ENCODE measurements around the gene CD4. TPM values are rescaled to one million over a fixed set of nuclear protein-coding genes. Genes with fewer than 3 reads are reported as not detected.
A peak's percentile ranks its signal among the peaks of the same experiment; 100 is the strongest.
"Not testable (repeated sequence)": the region's sequence is repeated elsewhere in the genome, so short reads cannot be mapped to it uniquely, and the experiment has no call there.

The CD4 gene
- polyA plus RNA-seq, 1 of the 3 experiments (the other 2 are of a cell fraction): 0.02 TPM

DNA sequence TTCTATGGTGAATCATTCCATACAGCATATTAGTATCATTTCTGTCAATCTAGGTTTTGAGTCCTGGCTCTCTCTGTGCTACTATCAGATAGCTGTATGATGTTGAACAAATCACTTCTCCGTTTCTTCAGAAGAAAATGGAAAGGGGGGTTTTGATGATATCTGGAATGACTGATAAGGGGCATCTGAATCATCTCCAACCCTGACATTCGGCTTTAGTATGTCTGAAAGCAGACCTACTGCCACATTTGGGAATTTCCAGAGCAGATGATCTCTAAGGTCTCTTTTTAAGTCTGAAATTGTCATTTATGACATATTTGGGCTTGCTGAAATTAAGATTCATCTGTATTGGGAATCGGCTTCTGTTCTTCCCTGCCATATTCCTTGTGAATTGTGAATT, 46.5 kb upstream of the CD4 start:
- Histone ChIP-seq H3K27me3 (ENCODE audit: insufficient read depth) (no peaks in the 10 kb centered on the region), H3K4me3 (ENCODE audit: low read depth in 2 of 2, low read length in 1 of 2) (no peak overlapping the region), H3K9me3 (no peaks in the 10 kb centered on the region), H3K4me2 (no peak overlapping the region), H3K9ac (no peak overlapping the region), H2AFZ (ENCODE audit: low read depth) (no peak overlapping the region), H4K20me1 (ENCODE audit: insufficient read depth) (no peaks in the 10 kb centered on the region), H3K79me2 (ENCODE audit: insufficient read depth) (no peaks in the 10 kb centered on the region), H3K36me3 (replicated peaks in 1 of 2; ENCODE audit: control insufficient read depth in 1 of 2, insufficient read depth in 2 of 2, low read length in 1 of 2) (peaks cover 9 to 14% of the 10 kb centered on the region in 2 experiments), H3F3A (replicated peaks; ENCODE audit: insufficient read depth) (peaks cover 12% of the 10 kb centered on the region), H3K9me2 (no peaks in the 10 kb centered on the region), H3K27ac (ENCODE audit: low read depth in 2 of 2, low read length in 1 of 2) (no peak overlapping the region), H3K4me1 (ENCODE audit: control insufficient read depth in 1 of 2, insufficient read depth in 2 of 2, low read depth in 1 of 2, low read length in 1 of 2) (no peaks in the 10 kb centered on the region)
- no peak for DNase-seq
- CTCF ChIA-PET: interaction anchor here (1.5 to 6.9 kb wide), 3 partner anchors 10 to 93 kb away, joined by 6 to 53 read pairs (median 13); partner anchors contain the start of gene MLF2
- WGBS (ENCODE audit: low lambda C conversion rate): 53% methylated on average over 3 of the region's 3 CpGs
- TF ChIP-seq CHD2 (IDR thresholded peaks at IDR 0.05; ENCODE audit: low read length, partially characterized antibody): no peak
- no peak for TF ChIP-seq TEAD4 (IDR thresholded peaks at IDR 0.05; ENCODE audit: borderline replicate concordance, insufficient read depth)
- peak; percentile 17; the same call in 1 of the 2 replicates for TF ChIP-seq GATA2 (CRISPR knock-in tag; IDR thresholded peaks at IDR 0.05)
- TF ChIP-seq MXI1 (IDR thresholded peaks at IDR 0.05; ENCODE audit: low read depth, low read length): no peak
- POLR2A ChIA-PET: interaction anchor here (0.6 kb wide), 1 partner anchor 525 kb away, joined by 3 read pairs; no protein-coding TSS in a partner anchor

DNA sequence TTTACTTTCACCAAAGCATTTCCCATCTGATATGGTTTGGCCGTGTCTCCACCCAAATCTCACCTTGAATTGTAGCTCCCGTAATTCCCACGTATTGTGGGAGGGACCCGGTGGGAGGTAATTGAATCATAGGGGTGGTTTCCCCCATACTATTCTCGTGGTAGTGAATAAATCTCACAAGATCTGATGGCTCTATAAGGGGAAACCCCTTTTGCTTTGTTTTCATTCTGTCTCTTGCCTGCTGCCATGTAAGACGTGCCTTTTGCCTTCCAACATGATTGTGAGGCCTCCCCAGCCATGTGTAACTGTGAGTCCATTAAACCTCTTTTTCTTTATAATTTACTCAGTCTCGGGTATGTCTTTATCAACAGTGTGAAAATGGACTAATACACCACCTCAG, 46.0 kb upstream of the CD4 start:
- H3K4me3 ChIP-seq (ENCODE audit: low read depth in 2 of 2, low read length in 1 of 2); DNase-seq; H3K79me2 ChIP-seq (ENCODE audit: insufficient read depth); H4K20me1 ChIP-seq (ENCODE audit: insufficient read depth); H3K4me1 ChIP-seq (ENCODE audit: control insufficient read depth in 1 of 2, insufficient read depth in 2 of 2, low read depth in 1 of 2, low read length in 1 of 2); H3K9me2 ChIP-seq; H3K27ac ChIP-seq (ENCODE audit: low read depth in 2 of 2, low read length in 1 of 2); H3K9me3 ChIP-seq; H3K9ac ChIP-seq; POLR2A ChIA-PET; H3K27me3 ChIP-seq (ENCODE audit: insufficient read depth); H2AFZ ChIP-seq (ENCODE audit: low read depth); H3K4me2 ChIP-seq: not testable (repeated sequence)
- H3K36me3 ChIP-seq (replicated peaks in 1 of 2; ENCODE audit: control insufficient read depth in 1 of 2, insufficient read depth in 2 of 2, low read length in 1 of 2): peaks cover 12 to 18% of the 10 kb centered on the region in 2 experiments
- CTCF ChIA-PET: interaction anchor here (1.5 to 6.9 kb wide), 5 partner anchors 7 to 92 kb away, joined by 6 to 53 read pairs (median 7); partner anchors contain the start of gene MLF2
- 55% methylated on average over 7 of the region's 7 CpGs for WGBS (ENCODE audit: low lambda C conversion rate)
- H3F3A ChIP-seq (replicated peaks; ENCODE audit: insufficient read depth): peaks cover 16% of the 10 kb centered on the region

DNA sequence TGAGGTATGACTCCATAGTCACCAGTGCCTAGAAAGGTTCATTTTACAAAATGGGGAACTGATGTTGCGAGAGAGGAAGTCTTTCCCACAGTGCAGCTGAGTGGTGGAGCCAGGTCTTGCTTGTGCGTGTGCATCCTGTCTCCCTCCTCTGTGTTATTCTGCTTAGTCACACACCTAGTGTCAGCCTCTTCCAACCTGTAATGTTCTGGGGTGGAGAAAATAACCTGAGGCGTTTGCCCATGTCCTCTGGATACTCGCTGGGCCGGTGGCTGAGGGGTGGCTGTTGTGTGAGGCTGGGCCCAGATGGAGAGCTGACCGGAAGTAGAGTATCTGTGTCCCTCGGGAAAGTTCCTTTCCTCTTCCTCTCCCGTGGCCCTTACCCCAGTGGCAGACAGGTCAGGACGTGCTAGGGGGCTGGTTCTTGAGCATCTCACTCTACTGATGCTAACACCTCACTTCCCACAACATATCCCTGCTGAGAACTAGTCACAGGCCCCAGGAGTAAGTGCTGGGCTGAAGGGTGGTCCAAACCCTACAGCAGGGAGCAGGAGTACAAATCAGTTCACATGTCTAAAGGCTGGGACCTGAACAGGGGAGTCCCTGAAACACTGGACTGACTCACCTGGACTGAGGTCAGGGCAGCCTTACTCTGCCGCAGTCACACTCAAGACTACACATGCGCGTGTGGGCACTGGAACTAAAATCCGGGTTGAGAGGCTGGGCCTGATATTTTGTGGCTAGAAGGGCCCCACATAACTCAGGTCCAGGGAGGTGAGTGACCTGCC, 43.4 kb upstream of the CD4 start:
- H3K4me1 ChIP-seq (ENCODE audit: control insufficient read depth in 1 of 2, insufficient read depth in 2 of 2, low read depth in 1 of 2, low read length in 1 of 2): no peaks in the 10 kb centered on the region; a peak in 2 of 4 replicates
- no peak overlapping the region for H3K9ac ChIP-seq
- no peak overlapping the region for H2AFZ ChIP-seq (ENCODE audit: low read depth)
- no peaks in the 10 kb centered on the region for H3K9me3 ChIP-seq
- ChIA-PET CTCF (interaction anchor here (1.6 to 6.9 kb wide), 3 partner anchors 7 to 34 kb away, joined by 5 to 53 read pairs (median 7); partner anchors contain the start of gene MLF2), POLR2A (interaction anchor here (1.2 kb wide), 1 partner anchor 32 kb away, joined by 3 read pairs; no protein-coding TSS in a partner anchor)
- H3F3A ChIP-seq (replicated peaks; ENCODE audit: insufficient read depth): peaks cover 16% of the 10 kb centered on the region
- no peak for DNase-seq
- no peak overlapping the region for H3K4me3 ChIP-seq (ENCODE audit: low read depth in 2 of 2, low read length in 1 of 2)
- H3K4me2 ChIP-seq: no peak overlapping the region
- WGBS (ENCODE audit: low lambda C conversion rate): 92% methylated on average over 8 of the region's 13 CpGs
- TF ChIP-seq FOXM1 (IDR thresholded peaks at IDR 0.05; ENCODE audit: low read depth) (no peak), NFIC (IDR thresholded peaks at IDR 0.05; ENCODE audit: borderline replicate concordance) (no peak), SMC3 (IDR thresholded peaks at IDR 0.05; ENCODE audit: low read depth, low read length) (no peak), EZH2phosphoT487 (IDR thresholded peaks at IDR 0.05; ENCODE audit: borderline replicate concordance, low read depth) (no peak), TAF1 (IDR thresholded peaks at IDR 0.05; ENCODE audit: borderline replicate concordance, low read depth, low read length) (no peak), ELF1 (IDR thresholded peaks at IDR 0.05) (no peak), GABPA (IDR thresholded peaks at IDR 0.05; ENCODE audit: low read depth) (no peak), RXRA (IDR thresholded peaks at IDR 0.05; ENCODE audit: borderline replicate concordance, low read depth) (no peak), YY1 (IDR thresholded peaks at IDR 0.05; ENCODE audit: low read depth) (no peak), TEAD4 (IDR thresholded peaks at IDR 0.05; ENCODE audit: borderline replicate concordance, insufficient read depth) (no peak), POLR2AphosphoS5 (IDR thresholded peaks at IDR 0.05; ENCODE audit: low read depth, low read length) (no peak), MEF2A (IDR thresholded peaks at IDR 0.05; ENCODE audit: borderline replicate concordance, low read depth) (no peak)
- TF ChIP-seq, protein P1, sequence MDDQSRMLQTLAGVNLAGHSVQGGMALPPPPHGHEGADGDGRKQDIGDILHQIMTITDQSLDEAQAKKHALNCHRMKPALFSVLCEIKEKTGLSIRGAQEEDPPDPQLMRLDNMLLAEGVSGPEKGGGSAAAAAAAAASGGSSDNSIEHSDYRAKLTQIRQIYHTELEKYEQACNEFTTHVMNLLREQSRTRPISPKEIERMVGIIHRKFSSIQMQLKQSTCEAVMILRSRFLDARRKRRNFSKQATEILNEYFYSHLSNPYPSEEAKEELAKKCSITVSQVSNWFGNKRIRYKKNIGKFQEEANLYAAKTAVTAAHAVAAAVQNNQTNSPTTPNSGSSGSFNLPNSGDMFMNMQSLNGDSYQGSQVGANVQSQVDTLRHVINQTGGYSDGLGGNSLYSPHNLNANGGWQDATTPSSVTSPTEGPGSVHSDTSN (IDR thresholded peaks at IDR 0.05): no peak
- TF ChIP-seq, protein P2, sequence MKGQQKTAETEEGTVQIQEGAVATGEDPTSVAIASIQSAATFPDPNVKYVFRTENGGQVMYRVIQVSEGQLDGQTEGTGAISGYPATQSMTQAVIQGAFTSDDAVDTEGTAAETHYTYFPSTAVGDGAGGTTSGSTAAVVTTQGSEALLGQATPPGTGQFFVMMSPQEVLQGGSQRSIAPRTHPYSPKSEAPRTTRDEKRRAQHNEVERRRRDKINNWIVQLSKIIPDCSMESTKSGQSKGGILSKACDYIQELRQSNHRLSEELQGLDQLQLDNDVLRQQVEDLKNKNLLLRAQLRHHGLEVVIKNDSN (IDR thresholded peaks at IDR 0.05; ENCODE audit: borderline replicate concordance, low read depth): no peak
- no peaks in the 10 kb centered on the region for H3K9me2 ChIP-seq
- peaks cover 33 to 42% of the 10 kb centered on the region in 2 experiments for H3K36me3 ChIP-seq (replicated peaks in 1 of 2; ENCODE audit: control insufficient read depth in 1 of 2, insufficient read depth in 2 of 2, low read length in 1 of 2)
- H4K20me1 ChIP-seq (ENCODE audit: insufficient read depth): 0 out of 2 replicates have a peak, but pooled peaks cover 4% of the 10 kb centered on the region
- H3K27ac ChIP-seq (ENCODE audit: low read depth in 2 of 2, low read length in 1 of 2): no peak overlapping the region
- no peaks in the 10 kb centered on the region for H3K27me3 ChIP-seq (ENCODE audit: insufficient read depth)
- H3K79me2 ChIP-seq (ENCODE audit: insufficient read depth): peaks cover 15% of the 10 kb centered on the region; the same call in 1 of the 2 replicates
